Activated naive CD8-positive, alpha-beta T cell treated with anti-CD3 and anti-CD28 coated beads for 36 hours (primary cell): Measurements from ENCODE around the gene ABCA9. TPM values are rescaled to one million over a fixed set of nuclear protein-coding genes. Genes with fewer than 3 reads are reported as not detected.
"Not testable (repeated sequence)": the region's sequence is repeated elsewhere in the genome, so short reads cannot be mapped to it uniquely, and the experiment has no call there.

Experiments used
- DNase-seq: peaks from one replicate; pipeline ENCODE4 v3.0.0; 2021
- H3K27ac Mint-ChIP-seq: one replicate; pipeline ENCODE4 v1.8.0; 2022; ENCODE audit warnings: mild to moderate bottlenecking, moderate library complexity, mixed read lengths
- H3K27me3 Mint-ChIP-seq: one replicate; pipeline ENCODE4 v1.8.0; 2022; ENCODE audit warnings: mild to moderate bottlenecking, mixed read lengths
- H3K36me3 Mint-ChIP-seq: one replicate; pipeline ENCODE4 v1.8.0; 2021; ENCODE audit warnings: mild to moderate bottlenecking, mixed read lengths
- H3K4me1 Mint-ChIP-seq: one replicate; pipeline ENCODE4 v1.8.0; 2021; ENCODE audit warnings: mixed read lengths
- H3K4me3 Mint-ChIP-seq: one replicate; pipeline ENCODE4 v1.8.0; 2022; ENCODE audit warnings: mild to moderate bottlenecking, moderate library complexity, mixed read lengths
- H3K9me3 Mint-ChIP-seq: one replicate; pipeline ENCODE4 v1.8.0; 2022; ENCODE audit warnings: mixed read lengths
- total RNA-seq, 2 experiments: library from RNA; stranded (reverse); gene quantifications; one replicate each; pipeline ENCODE4 v1.2.3, GENCODE V29; 2021

Gene ABCA9
- total RNA-seq, 2 experiments from 2014 or later, result not detected

DNA sequence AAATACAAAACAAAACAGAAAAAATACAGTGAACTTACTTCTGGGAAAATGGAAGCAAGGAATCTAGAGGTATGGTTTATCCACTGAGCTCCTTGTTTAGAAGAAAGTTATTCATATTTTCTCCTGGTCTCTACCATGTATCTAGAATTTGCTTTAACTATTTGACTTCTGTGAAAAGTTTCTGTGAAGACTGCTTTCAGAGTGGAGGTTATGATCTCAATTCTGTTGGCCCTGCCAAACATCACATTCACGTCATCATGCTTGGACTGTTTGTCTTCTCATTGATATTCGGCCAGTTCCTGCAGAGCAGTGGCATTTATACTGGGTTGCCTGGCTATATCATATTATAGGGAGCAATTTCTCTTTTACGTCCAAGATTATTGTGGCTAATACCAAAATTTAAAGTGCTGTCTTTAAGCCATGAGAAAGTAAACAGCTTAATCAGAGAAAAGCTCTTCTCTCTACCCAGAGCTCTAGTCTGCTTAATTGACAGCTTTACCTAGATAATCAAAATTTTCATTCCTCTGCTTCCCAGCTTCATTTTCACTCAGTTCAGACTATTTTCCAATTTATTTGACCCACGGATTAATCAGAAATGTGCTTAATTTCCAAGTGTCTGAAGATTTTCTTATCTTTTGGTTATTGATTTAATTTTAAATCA is 105.4 kb downstream of the ABCA9 start, which contains the start of gene ABCA8:
ABCA8 (minus strand) TSS at position 212 of the 661 bp plus-strand sequence. CDS start 13,358 bp downstream, outside the sequence.
- Mint-ChIP-seq H3K36me3 (no peaks in the 10 kb centered on the region), H3K4me3 (no peak within 1 kb of the TSS), H3K27ac (no peak within 1 kb of the TSS), H3K4me1 (no peaks in the 10 kb centered on the region), H3K27me3 (no peaks in the 10 kb centered on the region), H3K9me3 (peaks cover 2% of the 10 kb centered on the region)
- no peak for DNase-seq

DNA sequence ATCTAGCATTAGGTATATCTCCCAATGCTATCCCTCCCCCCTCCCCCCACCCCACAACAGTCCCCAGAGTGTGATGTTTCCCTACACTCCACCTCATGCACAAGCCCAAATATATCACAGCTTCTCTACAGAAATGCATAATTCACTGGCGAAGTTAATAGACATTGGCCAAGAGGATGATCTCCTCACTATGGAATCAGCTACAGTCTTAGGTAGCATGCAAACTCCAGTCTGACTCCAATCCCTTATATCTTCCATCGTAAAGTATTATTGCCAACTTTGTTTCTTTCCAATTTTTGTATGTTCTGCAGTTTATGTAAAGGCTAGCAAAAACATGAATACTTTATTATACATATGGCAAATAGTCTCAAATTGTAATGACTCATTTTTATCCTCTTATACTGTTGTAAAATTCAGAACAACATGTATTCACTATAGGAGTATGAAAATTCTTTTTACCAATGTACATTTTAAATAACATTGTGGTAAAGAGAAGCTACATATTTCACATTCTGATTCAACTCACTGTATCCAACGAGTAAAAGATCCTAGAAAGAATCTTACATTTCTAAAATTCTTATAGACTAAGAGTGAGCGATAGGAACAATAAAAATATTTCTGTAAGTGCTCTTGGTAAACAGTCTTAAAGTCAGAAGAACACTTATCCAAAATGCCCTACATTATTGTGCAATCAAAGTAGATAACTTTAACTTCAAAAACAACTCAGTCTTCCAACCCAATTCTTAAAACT is 106.4 kb downstream of the ABCA9 start:
- Mint-ChIP-seq H3K27me3 (no peaks in the 10 kb centered on the region), H3K4me1 (no peaks in the 10 kb centered on the region), H3K9me3 (peaks cover 2% of the 10 kb centered on the region), H3K4me3 (no peak overlapping the region), H3K27ac (no peak overlapping the region), H3K36me3 (no peaks in the 10 kb centered on the region)
- no peak for DNase-seq

DNA sequence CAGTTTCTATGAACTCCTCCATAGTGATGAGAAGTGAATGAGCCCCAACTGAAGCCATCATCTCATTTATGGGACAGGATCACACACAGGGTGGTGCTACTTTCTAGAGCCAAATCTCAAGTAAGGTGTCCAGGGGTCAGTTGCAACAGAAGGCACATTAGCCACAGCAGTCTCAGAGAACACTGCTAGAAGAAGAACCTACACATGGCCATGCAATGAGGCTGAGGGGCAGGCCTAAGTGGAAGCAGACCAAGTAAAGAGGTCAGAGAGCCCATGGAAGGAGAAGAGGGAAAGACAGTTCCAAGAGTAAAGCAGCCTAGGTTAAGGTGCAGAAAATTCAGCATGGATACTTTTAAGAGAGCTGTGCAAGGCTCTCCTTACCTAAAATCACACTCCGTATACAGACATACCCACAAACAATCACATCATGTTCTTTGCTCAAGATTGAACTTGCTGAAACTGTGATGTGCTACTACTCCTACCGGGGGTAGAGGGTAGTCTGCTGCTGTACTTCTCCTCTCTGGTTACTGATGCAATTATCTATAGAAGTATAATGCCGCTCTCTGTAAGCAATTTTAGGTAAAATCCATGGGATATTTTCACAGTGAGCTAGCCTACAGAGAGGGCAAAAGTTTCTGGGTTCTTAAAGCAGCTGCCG is 107.3 kb downstream of the ABCA9 start:
- no peaks in the 10 kb centered on the region for H3K36me3 Mint-ChIP-seq
- H3K27ac Mint-ChIP-seq, result no peak overlapping the region
- H3K9me3 Mint-ChIP-seq, result no peaks in the 10 kb centered on the region
- no peak overlapping the region for H3K4me3 Mint-ChIP-seq
- H3K27me3 Mint-ChIP-seq, result no peaks in the 10 kb centered on the region
- DNase-seq, result no peak
- H3K4me1 Mint-ChIP-seq, result no peaks in the 10 kb centered on the region

DNA sequence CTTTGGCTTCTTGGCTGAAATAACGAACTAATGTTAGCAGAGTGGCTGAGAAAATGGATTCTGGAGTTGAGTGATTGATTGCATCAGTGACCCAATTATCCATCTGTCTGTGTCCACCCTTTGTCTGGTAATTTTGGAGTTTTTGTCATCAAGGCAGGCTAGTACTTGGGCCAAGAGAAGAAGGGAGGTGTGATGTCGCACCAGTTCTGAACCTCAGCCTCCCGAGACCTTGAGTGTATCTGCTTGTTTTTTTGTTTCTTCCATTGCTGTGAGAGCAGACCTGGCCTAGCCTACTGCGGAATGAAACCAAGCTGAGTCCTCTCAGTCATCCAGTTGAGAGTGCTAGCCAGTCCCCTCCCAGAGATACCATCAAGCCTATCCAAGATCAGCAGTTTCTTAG is 110.0 kb downstream of the ABCA9 start:
- Mint-ChIP-seq H3K4me3 (no peak overlapping the region), H3K4me1 (no peaks in the 10 kb centered on the region), H3K36me3 (no peaks in the 10 kb centered on the region), H3K27me3 (no peaks in the 10 kb centered on the region), H3K27ac (no peak overlapping the region), H3K9me3 (peaks cover 1% of the 10 kb centered on the region)
- DNase-seq, result no peak

DNA sequence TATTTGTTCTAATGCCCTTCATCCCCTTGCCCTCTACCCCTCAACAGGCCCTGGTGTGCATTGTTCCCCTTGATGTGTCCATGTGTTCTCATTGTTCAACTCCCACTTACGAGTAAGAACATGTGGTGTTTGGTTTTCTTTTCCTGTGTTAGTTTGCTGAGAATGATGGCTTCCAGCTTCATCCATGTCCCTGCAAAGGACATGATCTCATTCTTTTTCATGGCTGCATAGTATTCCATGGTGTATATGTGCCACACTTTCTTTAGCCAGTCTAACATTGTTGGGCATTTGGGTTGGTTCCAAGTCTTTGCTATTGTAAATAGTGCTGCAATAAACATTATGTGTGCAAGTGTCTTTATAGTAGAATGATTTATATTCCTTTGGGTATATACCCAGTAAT is 112.9 kb downstream of the ABCA9 start:
- not testable (repeated sequence) for H3K36me3 Mint-ChIP-seq, H3K27ac Mint-ChIP-seq, H3K9me3 Mint-ChIP-seq, H3K4me3 Mint-ChIP-seq, H3K4me1 Mint-ChIP-seq, DNase-seq, H3K27me3 Mint-ChIP-seq

DNA sequence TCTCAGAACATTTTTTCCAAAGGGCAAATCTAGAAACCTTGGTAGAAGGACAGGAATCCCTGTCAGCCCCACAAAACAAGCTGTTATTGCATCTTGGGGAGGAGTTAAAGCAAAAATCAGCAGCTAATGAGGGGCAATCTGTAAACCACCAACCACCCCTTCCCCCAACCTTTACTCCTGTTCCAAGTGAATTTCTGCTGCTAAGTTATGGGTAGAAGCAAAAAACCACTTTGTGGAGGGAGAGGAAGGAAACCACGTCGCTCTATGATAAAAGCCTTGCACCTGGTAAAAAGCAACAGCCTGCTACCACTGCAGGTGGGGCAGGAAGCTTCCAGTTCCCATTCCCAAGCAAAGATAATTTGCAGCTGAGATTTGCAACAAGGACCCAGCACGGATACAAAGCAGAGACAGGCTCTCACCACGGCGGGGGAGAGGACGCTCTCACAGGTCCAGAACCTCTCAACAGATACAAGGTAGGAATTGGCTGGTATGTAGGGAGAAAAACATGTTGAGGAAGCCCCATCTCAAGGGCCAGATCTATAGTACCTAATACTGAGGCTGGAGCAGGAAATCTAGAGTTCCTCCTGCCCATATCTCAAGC is 116.2 kb downstream of the ABCA9 start:
- H3K4me1 Mint-ChIP-seq, result no peaks in the 10 kb centered on the region
- no peaks in the 10 kb centered on the region for H3K27me3 Mint-ChIP-seq
- H3K4me3 Mint-ChIP-seq, result no peak overlapping the region
- no peak for DNase-seq
- no peaks in the 10 kb centered on the region for H3K36me3 Mint-ChIP-seq
- H3K9me3 Mint-ChIP-seq, result peaks cover 1% of the 10 kb centered on the region
- H3K27ac Mint-ChIP-seq, result no peak overlapping the region

DNA sequence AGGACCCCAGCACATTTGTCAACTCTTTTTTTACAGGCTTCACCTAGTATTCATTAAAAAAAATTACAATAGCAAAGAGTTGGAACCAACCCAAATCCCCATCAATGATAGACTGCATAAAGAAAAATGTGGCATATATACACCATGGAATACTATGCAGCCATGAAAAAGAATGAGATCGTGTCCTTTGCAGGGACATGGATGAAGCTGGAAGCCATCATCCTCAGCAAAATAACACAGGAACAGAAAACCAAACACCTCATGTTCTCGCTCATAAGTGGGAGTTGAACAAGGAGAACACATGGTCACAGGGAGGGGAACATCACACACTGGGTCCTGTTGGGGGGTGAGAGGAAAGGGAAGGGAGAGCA is 116.9 kb downstream of the ABCA9 start:
- H3K36me3 Mint-ChIP-seq, H3K27ac Mint-ChIP-seq, H3K4me1 Mint-ChIP-seq, H3K27me3 Mint-ChIP-seq, H3K4me3 Mint-ChIP-seq, H3K9me3 Mint-ChIP-seq, DNase-seq: not testable (repeated sequence)

DNA sequence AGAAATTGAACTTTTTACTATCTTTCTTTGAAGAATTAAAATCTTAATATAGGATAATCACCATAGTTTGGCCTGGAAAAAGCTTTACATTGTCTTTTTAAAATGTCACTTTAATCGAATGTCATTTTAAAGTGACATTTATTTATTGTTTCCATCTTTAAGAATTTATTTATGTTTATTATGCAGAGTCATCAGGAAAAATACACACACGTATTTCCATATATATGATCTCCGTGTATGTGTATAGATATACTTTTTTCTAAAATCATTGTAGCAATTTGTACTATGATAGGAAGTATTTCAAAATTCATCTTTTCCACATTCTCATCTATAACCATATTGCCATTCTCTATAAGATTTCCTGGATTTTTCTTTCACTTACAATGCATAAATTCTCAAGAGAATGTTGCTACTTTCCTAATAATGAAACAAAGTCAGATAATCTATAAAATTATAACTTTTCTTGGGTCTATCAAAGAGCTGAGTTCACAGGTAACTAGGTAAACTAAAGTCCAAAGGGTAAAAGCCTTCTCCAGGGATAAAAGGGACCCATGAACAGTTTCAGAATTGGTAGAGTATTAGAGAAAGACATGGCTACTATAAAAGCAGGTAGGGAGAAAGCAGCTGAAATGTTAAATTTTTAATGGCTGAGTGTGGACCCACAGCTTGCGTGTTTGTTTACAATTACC is 117.5 kb downstream of the ABCA9 start:
- Mint-ChIP-seq H3K9me3 (peaks cover 1% of the 10 kb centered on the region), H3K27ac (no peak overlapping the region), H3K27me3 (no peaks in the 10 kb centered on the region), H3K36me3 (no peaks in the 10 kb centered on the region), H3K4me3 (no peak overlapping the region), H3K4me1 (no peaks in the 10 kb centered on the region)
- DNase-seq, result no peak

DNA sequence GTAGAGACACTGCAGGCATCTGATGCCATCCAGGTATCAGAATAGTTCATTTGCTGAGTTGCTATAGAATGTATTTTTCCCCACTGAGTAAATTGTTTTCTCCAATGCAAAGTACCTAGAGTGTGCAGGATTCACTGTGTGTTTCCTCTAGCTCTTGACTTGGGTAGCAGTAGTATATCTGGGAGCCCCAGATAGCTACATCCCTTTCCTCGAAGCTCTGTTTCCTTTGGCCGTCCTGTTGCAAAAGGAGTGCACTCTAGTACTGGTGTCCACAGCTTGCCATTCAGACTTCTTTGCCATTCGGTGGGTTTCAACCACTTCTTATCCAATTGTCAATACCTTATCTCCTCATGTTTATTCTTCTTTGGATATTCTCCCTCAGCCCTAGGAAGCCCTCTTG is 118.3 kb downstream of the ABCA9 start:
- no peak for DNase-seq
- Mint-ChIP-seq H3K27ac (no peak overlapping the region), H3K4me3 (no peak overlapping the region)

DNA sequence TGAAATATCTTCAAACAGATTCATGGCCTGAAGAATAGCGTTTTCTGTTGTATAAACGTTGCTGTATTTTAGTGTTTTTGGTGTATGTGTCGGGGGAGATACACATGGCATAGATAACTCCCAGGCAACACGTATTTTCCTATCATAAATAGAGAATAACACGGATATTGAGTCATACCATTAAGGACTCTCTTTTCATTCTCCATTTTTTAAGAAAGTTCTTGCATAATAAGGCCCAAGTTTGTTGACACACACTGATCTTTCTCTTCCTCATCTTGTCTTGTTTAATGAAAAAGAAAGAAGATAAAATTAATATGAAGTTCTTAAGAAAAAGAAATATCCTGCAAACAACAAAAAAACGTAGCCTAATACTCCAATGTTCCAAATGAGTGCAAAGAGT is 119.0 kb downstream of the ABCA9 start:
- DNase-seq, result no peak

More for the DNA sequence above, 118.3 kb downstream of the ABCA9 start:
- no peaks in the 10 kb centered on the region for H3K27me3 Mint-ChIP-seq
- peaks cover 1% of the 10 kb centered on the region for H3K9me3 Mint-ChIP-seq
- H3K36me3 Mint-ChIP-seq, result no peaks in the 10 kb centered on the region
- H3K4me1 Mint-ChIP-seq, result no peaks in the 10 kb centered on the region

DNA sequence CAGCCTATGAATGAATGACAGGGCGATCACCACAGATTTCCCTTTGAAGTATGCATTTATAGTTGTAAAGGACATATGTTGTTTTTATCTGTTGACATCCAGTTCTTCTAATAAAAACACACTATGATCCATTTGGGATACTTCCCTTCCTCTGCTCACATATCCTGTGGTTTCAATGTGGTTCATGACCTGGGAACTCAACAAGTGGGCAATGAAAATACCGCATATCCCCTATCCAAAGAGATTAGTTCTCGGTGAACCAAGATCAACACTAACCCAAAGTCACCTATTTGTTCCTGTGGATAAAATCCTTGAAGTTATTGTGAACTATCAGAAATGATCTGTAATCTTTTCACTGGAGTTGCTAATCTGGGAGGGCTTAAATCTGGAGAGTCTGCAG is 121.5 kb downstream of the ABCA9 start:
- Mint-ChIP-seq H3K27me3 (no peaks in the 10 kb centered on the region), H3K4me3 (no peak overlapping the region), H3K4me1 (no peaks in the 10 kb centered on the region), H3K9me3 (no peaks in the 10 kb centered on the region), H3K27ac (no peak overlapping the region), H3K36me3 (no peaks in the 10 kb centered on the region)
- DNase-seq, result no peak

More for the DNA sequence above, 119.0 kb downstream of the ABCA9 start:
- H3K4me1 Mint-ChIP-seq, result no peaks in the 10 kb centered on the region
- H3K36me3 Mint-ChIP-seq, result no peaks in the 10 kb centered on the region
- H3K27ac Mint-ChIP-seq, result no peak overlapping the region
- peaks cover 1% of the 10 kb centered on the region for H3K9me3 Mint-ChIP-seq
- H3K27me3 Mint-ChIP-seq, result no peaks in the 10 kb centered on the region
- H3K4me3 Mint-ChIP-seq, result no peak overlapping the region

DNA sequence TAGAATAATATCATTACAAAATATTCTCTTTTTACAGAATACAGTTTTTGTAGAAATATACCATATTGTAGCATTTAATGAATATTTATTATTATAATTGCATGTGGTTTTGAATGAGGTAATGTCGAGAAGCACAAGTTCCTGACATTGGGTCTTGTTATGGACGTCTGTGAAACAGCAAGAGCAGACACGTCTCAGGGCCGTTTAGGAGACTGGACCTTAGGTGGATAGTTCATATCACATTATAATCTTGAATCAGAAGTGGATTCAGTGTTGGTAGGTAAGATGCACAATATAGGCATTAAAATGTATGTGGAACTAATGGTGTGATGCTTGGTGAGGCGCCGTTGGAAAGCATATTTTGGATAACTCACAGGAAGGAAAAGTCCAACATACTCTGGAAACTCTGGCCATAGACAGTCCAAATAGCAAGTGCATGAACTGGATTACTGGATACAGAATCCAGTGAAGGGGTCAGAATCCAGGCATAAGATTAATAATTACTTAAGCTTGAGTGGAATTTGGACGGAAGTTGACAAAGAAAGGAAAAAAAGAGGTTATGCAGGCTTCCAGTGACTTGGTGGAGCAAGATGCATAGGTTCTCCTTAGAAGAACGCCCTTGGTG is 122.7 kb downstream of the ABCA9 start:
- Mint-ChIP-seq H3K4me1 (no peaks in the 10 kb centered on the region), H3K27me3 (no peaks in the 10 kb centered on the region)

DNA sequence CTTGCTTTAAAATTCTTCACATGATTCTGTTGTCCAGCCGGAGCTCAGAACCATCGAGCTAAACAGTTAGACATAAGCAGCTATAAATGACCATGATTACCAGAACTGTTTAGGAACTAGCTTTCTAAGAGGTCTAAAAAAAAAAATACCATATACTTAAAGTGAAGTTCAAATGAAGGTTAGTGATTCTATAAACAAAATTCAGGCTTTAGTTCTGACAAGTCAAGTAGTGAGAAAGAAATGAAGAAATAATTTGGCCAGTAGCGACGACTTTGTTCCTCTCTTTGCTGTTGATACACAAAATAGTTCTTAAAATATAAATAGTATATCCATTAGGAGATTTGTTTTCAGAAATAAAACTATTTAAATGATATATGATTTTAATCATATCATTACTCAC is 133.2 kb downstream of the ABCA9 start:
- no peak for DNase-seq
- H3K4me3 Mint-ChIP-seq, result no peak overlapping the region
- no peaks in the 10 kb centered on the region for H3K9me3 Mint-ChIP-seq
- no peaks in the 10 kb centered on the region for H3K4me1 Mint-ChIP-seq
- H3K27ac Mint-ChIP-seq, result no peak overlapping the region
- H3K27me3 Mint-ChIP-seq, result no peaks in the 10 kb centered on the region
- no peaks in the 10 kb centered on the region for H3K36me3 Mint-ChIP-seq

More for the DNA sequence above, 122.7 kb downstream of the ABCA9 start:
- DNase-seq, result no peak
- no peaks in the 10 kb centered on the region for H3K9me3 Mint-ChIP-seq
- no peak overlapping the region for H3K27ac Mint-ChIP-seq
- no peak overlapping the region for H3K4me3 Mint-ChIP-seq
- H3K36me3 Mint-ChIP-seq, result no peaks in the 10 kb centered on the region
